Fibroblast of lung (primary cell): ENCODE data around the gene USP13.

Experiments
- CTCF ChIP-seq, 2 donors: IDR thresholded peaks in 1 of 2; conservative IDR thresholded peaks in 1 of 2; 1 replicate in 1 of 2; 2 replicates in 1 of 2; pipeline ENCODE4 v1.5.1; 2011 to 2012; ENCODE audit warnings: low read length in 2 of 2, control low read depth in 1 of 2, inconsistent platforms in 1 of 2, low read depth in 1 of 2, mild to moderate bottlenecking in 1 of 2
- EZH2 ChIP-seq: IDR thresholded peaks from 2 replicates; pipeline ENCODE4 v1.5.1; 2012; ENCODE audit warnings: low read length, control low read depth, mild to moderate bottlenecking; ENCODE audit errors: missing control alignments

- TF ChIP-seq CTCF (conservative IDR thresholded peaks at IDR 0.05 in 1 of 2, IDR thresholded peaks at IDR 0.05 in 1 of 2; ENCODE audit: low read depth in 1 of 2, low read length in 2 of 2) = no peak
- TF ChIP-seq EZH2 = no peak
Observed at GRCh38 chr3:179716226-179716625, 63.4 kb downstream of the USP13 start.
